Measurements from ENCODE around the gene KDM7A.

Gene KDM7A

GRCh38 chr7:140081774-140082425, 94.9 kb downstream of the KDM7A start:
- DNase-seq = no peak

GRCh38 chr7:140080919-140081318, 95.9 kb downstream of the KDM7A start:
- no peak for DNase-seq

DNA sequence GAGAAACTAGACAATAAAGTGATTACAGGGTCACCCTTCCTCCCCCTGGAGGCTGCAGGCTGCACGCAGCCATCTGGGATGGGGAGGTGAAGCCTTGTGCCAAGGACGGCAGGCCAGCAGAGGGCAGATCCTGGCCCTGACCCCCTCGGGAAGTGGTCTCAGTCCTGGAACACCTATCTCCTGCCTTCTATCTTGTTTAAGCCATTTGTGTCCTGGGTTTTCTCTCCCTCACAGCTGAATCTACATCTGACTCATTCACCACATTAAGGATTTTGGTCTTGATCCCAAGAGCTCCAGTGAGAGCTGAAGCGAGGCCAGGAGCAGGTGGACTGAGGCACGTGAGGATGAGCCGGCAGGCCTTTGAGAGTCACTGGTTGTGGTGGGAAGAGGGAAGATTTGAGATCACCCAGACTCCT, 97.7 kb downstream of the KDM7A start:
- peak; percentile 24 for DNase-seq

- DNase-seq = no peak
Observed at GRCh38 chr7:140078392-140078791, 98.4 kb downstream of the KDM7A start.

DNA sequence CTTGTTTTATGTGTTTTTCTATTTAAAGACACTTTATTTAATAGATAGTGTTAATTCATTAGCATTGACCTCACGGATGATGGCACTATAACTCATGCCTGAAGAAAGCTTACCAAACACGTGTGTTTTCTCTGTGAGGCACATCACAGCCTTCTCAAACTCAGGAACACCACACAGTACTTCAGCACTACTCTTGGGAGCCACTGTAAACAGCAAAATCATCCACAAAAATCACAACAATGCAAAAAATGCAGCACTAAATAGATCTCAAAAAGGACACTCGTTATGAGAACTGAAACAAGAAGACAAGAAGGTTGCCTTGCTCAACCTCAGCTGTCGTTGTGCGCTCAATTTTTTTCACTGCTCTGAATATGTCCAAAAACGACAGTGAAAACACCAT, 102.0 kb downstream of the KDM7A start:
- DNase-seq = no peak

DNA sequence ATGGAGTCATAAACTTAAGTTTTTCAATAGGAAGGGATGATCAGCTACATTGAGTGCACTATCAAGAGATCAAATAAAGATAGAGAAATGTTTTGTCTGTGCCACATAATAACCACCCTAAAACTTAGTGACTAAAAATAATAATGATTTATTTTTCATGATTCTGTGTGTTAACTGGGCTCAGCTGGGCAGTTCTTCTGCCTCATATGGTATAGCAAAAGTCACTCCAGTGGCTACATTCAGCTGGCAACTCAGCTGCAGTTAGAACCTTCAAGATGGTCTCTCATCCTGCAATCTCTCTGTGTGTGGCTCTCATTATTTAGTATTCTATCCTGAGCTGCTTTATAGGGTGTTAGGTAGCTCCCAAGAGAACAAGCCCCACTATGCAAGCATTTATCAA, 106.2 kb downstream of the KDM7A start:
- DNase-seq = no peak

DNA sequence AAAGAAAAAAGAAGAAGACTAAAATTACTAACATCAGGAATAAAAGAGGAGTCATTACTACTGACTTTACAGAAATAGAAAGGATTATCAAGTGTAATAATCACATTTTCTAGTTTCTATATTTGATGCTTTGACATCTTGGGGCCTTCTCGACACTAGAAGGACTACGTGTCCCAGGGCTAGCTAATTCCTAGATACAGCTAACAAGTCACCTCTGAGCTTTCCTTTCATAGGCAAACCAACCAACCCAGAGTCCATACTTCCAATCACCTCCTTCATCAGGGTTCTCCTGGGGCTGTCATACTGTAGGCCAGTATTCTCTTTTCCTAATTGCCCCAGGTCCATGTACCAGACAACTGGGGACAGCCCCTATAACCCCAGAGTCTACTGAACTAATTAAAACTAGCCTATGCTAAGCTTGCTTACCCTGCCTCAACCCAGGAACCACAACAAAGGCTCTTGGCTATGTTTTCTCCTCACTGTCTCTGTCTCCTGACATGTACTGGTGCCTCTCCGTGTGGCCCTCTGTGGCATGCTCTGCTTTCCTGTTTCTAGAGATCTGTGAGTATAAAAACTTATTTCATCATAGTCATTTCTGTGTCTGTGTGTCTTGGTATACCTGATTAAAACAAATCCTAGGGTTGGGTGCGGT, 107.4 kb downstream of the KDM7A start:
- DNase-seq = no peak

GRCh38 chr7:140068033-140068432, 108.8 kb downstream of the KDM7A start:
- no peak for DNase-seq

GRCh38 chr7:140067052-140067451, 109.7 kb downstream of the KDM7A start:
- DNase-seq = no peak

GRCh38 chr7:140062528-140063299, 114.1 kb downstream of the KDM7A start, which contains the start of gene PARP12:
Gene PARP12, minus strand, starts transcription at chr7:140062951. Its CDS starts 104 bp downstream, at chr7:140062847.
- DNase-seq = peak; percentile 20

- DNase-seq = no peak
Observed at GRCh38 chr7:140062118-140062527, 114.7 kb downstream of the KDM7A start.

DNA sequence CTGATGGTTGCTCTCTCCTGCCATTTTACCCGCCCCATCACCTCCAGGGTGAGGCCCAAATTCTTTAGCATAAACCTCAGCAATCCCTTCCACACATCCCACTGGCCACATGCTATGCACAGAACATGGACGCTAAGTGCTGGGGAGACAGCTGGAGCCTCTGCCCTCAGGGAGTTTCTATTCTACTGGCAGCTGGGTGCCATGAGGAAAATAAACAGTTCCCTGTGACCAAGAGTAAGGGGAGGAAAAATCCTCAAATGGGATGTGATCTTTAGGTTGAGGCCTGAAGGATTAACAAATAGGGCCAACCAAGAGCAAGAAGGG, 115.2 kb downstream of the KDM7A start:
- DNase-seq = no peak

- peak; percentile 43 for DNase-seq
Observed at GRCh38 chr7:140060788-140061606, 115.8 kb downstream of the KDM7A start.

- no peak for DNase-seq
Observed at GRCh38 chr7:140060243-140060630, 116.5 kb downstream of the KDM7A start.

DNA sequence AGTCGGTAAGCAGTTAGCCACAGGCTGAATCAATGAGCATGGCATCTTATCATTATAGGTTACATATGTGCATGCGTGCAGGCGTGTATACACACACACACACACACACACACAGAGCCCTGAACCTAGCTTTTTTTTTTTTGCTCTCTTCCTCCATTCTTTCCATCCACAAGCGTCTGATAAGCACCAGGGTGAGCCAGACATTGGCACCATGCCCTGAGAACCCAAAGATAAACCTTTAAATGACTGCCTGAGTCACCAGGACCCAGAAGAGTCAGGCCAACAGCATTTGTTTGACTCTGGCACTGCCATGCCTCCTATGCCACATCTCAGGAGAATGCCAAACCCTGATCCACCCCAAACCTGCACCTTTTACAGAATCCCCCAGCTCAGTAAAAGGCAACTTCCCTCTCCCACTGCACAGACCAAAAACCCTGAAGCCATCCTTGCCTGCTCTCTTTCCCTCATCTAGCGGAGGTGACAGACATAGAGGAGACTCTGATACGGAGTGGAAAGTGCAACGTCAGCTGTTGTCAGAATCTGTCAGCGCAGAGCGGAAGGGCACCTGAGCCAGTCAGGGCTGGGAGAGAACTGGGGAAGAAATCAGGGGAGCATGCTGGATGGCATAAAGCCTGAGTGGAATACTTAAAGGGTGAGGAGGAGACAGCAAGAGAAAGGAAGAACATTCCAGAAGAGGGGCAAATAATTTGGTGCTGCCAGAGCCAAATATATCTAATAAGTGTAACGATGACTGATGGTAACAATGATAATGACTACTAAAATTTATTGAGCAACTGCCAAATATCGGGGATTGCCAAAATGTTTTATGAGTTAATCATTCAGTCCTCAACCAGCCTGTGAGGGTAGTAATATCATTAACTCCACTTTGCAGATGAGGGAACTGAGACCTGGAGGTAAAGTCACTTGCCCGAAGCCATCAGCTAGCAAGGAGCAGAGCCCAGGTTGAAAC, 117.2 kb downstream of the KDM7A start:
- DNase-seq = no peak

DNA sequence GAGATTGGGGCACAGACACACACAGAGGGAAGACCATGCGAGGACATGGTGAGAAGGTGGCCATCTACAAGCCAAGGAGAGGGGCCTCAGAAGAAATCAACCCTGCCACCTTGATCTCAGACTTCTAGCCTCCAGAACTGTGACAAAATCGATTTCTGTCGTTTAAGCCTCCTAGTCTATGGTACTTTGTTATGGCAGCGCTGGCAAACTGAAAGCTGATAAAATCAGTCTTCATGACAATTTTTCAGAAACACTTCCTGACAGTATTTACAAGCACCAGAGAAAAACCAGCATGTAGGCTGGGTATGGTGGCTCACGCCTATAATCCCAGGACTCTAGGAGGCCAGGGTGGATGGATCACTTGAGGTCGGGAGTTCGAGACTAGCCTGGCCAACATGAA, 118.3 kb downstream of the KDM7A start:
- no peak for DNase-seq

DNA sequence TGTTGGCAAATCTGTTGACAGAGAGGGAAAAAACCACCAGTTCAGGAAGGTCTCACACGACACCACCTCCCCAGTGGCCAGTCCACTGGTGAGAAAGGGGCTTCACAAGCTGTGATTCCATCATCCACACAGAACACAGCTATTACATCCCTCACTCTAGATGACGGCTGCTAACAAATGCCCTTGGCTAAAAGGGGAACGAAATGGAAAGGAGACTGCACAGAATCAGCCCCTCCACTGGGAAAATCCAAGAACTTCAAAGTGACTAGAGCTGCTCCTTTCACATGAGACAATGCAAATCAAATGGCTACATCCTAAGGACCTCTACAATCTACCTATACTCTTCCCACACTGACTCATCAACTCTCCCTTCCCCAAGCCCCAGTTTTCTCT, 119.6 kb downstream of the KDM7A start:
- DNase-seq = no peak

- DNase-seq = no peak
Observed at GRCh38 chr7:140056431-140057142, 120.2 kb downstream of the KDM7A start.

GRCh38 chr7:140055833-140056232, 121.0 kb downstream of the KDM7A start:
- no peak for DNase-seq

- no peak for DNase-seq
Observed at GRCh38 chr7:140054751-140055150, 122.0 kb downstream of the KDM7A start.

DNA sequence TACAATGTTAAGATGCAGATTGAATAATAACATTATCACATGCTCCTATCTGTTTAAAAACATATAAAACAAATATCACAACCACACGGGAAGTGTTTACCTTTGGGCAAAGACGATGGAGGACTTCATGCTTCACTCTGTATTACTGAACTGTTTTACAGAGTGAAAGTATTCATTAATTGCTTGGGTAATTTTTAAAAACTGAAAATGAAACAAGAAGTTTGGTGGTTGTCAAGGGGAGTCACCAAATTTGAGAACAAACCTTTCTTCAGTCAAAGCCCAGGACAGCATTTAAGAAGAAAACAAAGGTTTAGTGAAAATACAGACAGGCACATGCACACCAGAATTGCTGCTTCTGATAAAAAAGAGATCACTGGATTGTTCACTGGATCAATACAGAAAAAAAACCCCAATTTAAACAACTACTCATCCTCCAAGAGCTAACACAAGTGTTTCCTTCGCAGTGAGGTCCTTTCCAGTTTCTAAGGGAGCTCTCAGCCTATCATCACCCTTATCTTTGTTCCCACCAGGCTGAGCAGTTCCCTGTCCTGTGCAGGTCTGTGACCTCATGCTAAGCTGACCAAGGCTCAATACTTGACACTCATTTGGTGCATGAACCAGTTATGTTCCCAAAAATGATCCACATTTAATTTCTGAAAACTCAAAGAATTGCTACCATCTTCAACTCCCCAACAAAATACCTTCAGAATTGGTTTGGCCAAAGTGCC, 122.8 kb downstream of the KDM7A start:
- no peak for DNase-seq
